WERI-Rb-1 (cell line): ENCODE data around the gene KCTD2.
A peak's percentile ranks its signal among the peaks of the same experiment; 100 is the strongest.

Source experiments
- DNase-seq: peaks from one replicate; pipeline ENCODE4 v3.0.0-alpha.2; 2020
- H3K27ac ChIP-seq: fragments of 250-450 bp; sonication (Bioruptor Pico); 2 replicates; pipeline ENCODE4 v1.5.1; 2020; ENCODE audit warnings: mild to moderate bottlenecking, moderate library complexity
- H3K27me3 ChIP-seq: fragments of 250-450 bp; sonication (Bioruptor Pico); 2 replicates; pipeline ENCODE4 v1.5.1; 2021; ENCODE audit warnings: mild to moderate bottlenecking, low read depth, moderate library complexity; ENCODE audit not compliant: insufficient read depth, severe bottlenecking
- H3K36me3 ChIP-seq: fragments of 250-450 bp; sonication (Bioruptor Pico); 2 replicates; pipeline ENCODE4 v1.5.1; 2020; ENCODE audit warnings: mild to moderate bottlenecking, moderate library complexity
- H3K4me3 ChIP-seq: 2 replicates; pipeline ENCODE4 v1.5.1; 2011; ENCODE audit warnings: low read depth, mild to moderate bottlenecking, control low read depth, low read length
- H3K9me3 ChIP-seq: fragments of 250-450 bp; sonication (Bioruptor Pico); 2 replicates; pipeline ENCODE4 v1.5.1; 2021; ENCODE audit warnings: mild to moderate bottlenecking, moderate library complexity; ENCODE audit not compliant: severe bottlenecking
- TF ChIP-seq, protein P1 (sequence below): IDR thresholded peaks from 2 replicates; pipeline ENCODE4 v1.5.1; 2011; ENCODE audit warnings: low read depth, mild to moderate bottlenecking, control low read depth, inconsistent platforms, low read length

Gene KCTD2

DNA sequence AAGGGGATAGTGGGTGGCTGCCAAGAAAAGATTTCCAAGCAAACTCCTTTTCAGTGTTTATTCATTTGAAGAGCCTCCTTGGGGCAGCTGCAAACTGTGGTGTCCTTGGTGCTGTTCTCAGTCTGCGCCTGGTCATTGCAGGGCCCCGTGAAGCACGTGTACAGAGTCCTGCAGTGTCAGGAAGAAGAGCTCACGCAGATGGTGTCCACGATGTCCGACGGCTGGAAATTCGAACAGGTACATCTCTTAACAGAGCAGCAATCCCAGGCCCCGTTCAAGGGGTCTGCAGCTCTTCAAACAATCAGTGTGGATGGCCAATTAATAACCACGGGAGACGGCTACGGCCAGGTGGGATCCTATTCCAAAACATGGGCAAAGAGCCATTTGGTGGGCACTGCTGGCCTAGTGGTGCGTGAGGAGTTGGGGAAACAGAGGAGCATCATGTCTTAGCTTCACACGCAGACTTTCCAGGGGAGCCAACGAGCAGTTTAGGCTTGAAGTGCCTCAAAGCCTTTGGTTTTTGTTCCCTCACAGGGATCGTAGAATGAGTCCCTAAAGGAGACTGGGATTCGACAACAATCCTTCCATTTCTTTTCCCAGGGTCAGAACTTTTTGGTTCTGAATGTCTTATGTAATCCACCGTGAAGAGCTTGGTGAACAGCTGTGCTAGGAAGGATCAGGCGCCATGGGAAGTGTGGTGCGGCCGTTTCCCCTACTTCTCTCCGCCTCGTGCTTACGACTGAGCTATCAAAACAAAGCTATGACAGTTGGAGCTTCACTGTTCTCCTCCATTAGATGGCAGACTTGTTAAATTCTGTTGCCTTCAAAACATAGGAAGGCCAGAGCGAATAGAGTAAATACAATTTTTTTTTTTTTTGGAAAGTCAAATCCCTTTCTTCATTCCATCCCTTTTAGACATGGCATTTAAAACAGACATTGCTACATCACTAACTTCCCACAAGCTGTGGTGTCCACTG, 12.6 kb downstream of the KCTD2 start:
- DNase-seq, result peak; percentile 83
- Histone ChIP-seq H3K27me3 (no peaks in the 10 kb centered on the region), H3K9me3 (no peaks in the 10 kb centered on the region), H3K4me3 (no peak overlapping the region), H3K27ac (peak overlapping the region; percentile 80), H3K36me3 (peaks cover 69% of the 10 kb centered on the region)
- TF ChIP-seq, protein P1, sequence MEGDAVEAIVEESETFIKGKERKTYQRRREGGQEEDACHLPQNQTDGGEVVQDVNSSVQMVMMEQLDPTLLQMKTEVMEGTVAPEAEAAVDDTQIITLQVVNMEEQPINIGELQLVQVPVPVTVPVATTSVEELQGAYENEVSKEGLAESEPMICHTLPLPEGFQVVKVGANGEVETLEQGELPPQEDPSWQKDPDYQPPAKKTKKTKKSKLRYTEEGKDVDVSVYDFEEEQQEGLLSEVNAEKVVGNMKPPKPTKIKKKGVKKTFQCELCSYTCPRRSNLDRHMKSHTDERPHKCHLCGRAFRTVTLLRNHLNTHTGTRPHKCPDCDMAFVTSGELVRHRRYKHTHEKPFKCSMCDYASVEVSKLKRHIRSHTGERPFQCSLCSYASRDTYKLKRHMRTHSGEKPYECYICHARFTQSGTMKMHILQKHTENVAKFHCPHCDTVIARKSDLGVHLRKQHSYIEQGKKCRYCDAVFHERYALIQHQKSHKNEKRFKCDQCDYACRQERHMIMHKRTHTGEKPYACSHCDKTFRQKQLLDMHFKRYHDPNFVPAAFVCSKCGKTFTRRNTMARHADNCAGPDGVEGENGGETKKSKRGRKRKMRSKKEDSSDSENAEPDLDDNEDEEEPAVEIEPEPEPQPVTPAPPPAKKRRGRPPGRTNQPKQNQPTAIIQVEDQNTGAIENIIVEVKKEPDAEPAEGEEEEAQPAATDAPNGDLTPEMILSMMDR, result peak; percentile 57

DNA sequence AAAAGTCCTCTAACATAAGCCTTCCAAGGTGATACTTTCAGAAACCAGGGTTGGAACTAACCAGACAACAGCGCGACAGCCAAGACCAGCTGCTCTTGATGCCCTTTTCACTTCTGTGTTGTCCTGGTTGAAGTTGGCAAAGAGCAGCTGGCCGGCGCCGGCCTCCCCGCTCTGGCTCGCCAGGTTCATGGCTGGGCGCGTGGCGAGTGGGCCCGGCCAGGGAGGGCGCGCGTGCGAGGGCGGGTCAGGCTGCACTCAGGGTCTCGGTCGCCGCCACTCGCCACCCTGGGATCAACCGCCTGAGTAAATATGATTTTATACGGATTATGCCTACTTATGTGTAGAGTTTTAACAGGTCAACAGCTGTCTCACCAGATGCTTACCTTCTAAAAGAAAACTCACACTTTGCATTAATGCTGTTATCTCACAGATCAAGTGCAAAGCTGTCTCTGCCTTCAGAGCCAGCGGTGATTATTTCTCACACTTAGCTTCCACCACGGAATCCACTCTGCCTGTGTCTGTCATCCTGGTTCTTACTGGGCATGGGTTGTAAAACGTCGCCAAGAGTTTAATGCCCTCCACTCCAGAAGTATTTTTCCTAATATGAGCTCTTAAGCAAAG, 13.5 kb downstream of the KCTD2 start:
- Histone ChIP-seq H3K27me3 (no peaks in the 10 kb centered on the region), H3K36me3 (peaks cover 65% of the 10 kb centered on the region)
- peak; percentile 79 for DNase-seq

DNA sequence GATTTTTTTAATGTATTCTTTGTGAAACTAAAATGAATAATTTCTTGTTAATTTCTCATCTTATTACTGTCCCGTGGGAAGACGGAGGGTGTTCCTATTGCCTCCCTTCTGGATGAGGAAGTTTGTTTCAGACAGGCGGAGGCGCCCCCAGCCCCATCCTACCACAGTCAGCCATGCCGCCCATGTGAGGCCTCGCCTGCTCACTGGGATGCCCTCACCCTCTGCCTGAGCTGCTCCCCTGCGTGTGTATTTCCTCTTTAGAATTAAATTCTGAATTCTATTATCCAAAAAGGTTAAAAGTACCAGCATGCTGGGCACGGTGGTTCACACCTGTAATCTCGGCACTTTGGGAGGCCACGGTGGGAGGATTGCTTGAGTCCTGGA, 14.0 kb downstream of the KCTD2 start:
- TF ChIP-seq, protein P1, result no peak
- H3K27ac ChIP-seq, result peak overlapping the region; percentile 80
- H3K4me3 ChIP-seq, result peak overlapping the region; percentile 12; the same call in 1 of the 2 replicates
- H3K27me3 ChIP-seq, result no peaks in the 10 kb centered on the region
- DNase-seq, result no peak
- H3K36me3 ChIP-seq, result peaks cover 61% of the 10 kb centered on the region
- no peaks in the 10 kb centered on the region for H3K9me3 ChIP-seq

More for the DNA sequence above, 13.5 kb downstream of the KCTD2 start:
- H3K4me3 ChIP-seq, result peak overlapping the region; percentile 12
- TF ChIP-seq, protein P1, result no peak
- no peaks in the 10 kb centered on the region for H3K9me3 ChIP-seq
- peak overlapping the region; percentile 80 for H3K27ac ChIP-seq

DNA sequence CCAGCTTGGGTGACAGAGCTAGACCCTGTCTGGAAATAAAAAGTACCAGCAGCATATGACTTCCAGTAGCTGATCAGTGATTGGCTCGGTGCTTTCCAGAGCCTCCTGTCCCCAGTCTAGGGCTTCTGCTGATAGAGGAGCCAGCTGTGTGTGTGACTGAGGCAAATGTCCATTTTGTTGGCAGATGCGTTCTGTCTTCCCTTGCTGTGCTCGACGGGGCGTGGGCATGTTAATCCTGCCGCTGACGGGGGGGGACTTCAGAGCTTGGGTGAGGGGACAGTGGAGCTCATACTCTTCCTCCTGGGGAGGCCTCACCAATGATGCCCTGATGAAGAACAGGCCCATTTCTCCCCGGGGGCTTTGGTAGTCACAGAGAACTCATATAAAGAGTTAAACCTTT, 14.6 kb downstream of the KCTD2 start:
- Histone ChIP-seq H3K4me3 (no peak overlapping the region), H3K36me3 (peaks cover 55% of the 10 kb centered on the region), H3K9me3 (no peaks in the 10 kb centered on the region), H3K27me3 (no peaks in the 10 kb centered on the region), H3K27ac (peak overlapping the region; percentile 80; the same call in 1 of the 2 replicates)
- TF ChIP-seq, protein P1, result no peak
- no peak for DNase-seq

DNA sequence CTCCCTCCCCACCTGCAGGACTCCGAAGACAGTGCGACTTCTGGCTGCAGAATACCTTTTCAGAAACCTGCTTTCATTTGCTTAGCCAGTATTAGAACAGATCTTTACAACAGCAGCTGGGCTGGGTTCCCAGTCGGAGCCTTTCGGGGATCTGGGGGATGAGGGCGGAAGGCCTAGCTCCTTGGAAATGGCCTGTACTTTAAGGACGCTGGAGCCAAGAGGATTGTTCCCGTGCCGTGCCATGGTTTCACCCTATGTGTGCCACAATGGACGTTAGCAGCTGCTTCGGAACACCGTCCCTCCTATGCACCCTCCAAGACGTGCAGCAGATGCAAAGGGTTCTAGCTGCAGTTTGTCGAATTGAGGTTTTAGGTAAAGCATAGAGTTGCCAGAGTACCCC, 16.2 kb downstream of the KCTD2 start:
- peaks cover 45% of the 10 kb centered on the region for H3K36me3 ChIP-seq
- H3K4me3 ChIP-seq, result no peak overlapping the region
- no peaks in the 10 kb centered on the region for H3K9me3 ChIP-seq
- no peak overlapping the region for H3K27ac ChIP-seq
- no peaks in the 10 kb centered on the region for H3K27me3 ChIP-seq
- TF ChIP-seq, protein P1, result no peak
- DNase-seq, result no peak
